GM23338 (cell line): ENCODE data around the gene BCS1L. TPM values are rescaled to one million over a fixed set of nuclear protein-coding genes. Genes with fewer than 3 reads are reported as not detected.

Experiments
- ATAC-seq: fragments of 200-7000 bp; cut with Tn5 transposase; 3 replicates; pipeline ENCODE4 v1.9.1; 2020
- DNase-seq: peaks from one replicate; pipeline ENCODE4 v3.0.0-alpha.2; 2015; ENCODE audit warnings: low spot score
- H2AFZ ChIP-seq: fragments of 200-600 bp; sonication (generic); 2 replicates; pipeline ENCODE4 v1.8.0; 2016; ENCODE audit warnings: antibody characterized with exemption, mild to moderate bottlenecking, moderate library complexity
- H3F3A ChIP-seq: fragments of 200-600 bp; sonication (generic); replicated peaks from 2 replicates; pipeline ENCODE4 v1.8.0; 2017; ENCODE audit warnings: antibody characterized with exemption, mixed run types, low read depth
- H3K27ac ChIP-seq: fragments of 200-600 bp; sonication (generic); 2 replicates; pipeline ENCODE4 v1.6.1; 2016; ENCODE audit warnings: low read depth
- H3K27me3 ChIP-seq: fragments of 200-600 bp; sonication (generic); 2 replicates; pipeline ENCODE4 v1.8.0; 2016; ENCODE audit warnings: mild to moderate bottlenecking, mixed run types, moderate library complexity; ENCODE audit not compliant: insufficient read depth
- H3K36me3 ChIP-seq: fragments of 200-600 bp; sonication (generic); 2 replicates; pipeline ENCODE4 v1.8.0; 2016; ENCODE audit warnings: mild to moderate bottlenecking; ENCODE audit not compliant: insufficient read depth
- H3K4me1 ChIP-seq: fragments of 200-600 bp; sonication (generic); 2 replicates; pipeline ENCODE4 v1.8.0; 2016; ENCODE audit warnings: mild to moderate bottlenecking, moderate library complexity; ENCODE audit not compliant: insufficient read depth
- H3K4me2 ChIP-seq: fragments of 200-600 bp; sonication (generic); 2 replicates; pipeline ENCODE4 v1.7.1; 2017; ENCODE audit warnings: mixed run types
- H3K4me3 ChIP-seq: fragments of 200-600 bp; sonication (generic); 2 replicates; pipeline ENCODE4 v1.6.1; 2016; ENCODE audit warnings: mixed run types
- H3K79me2 ChIP-seq: fragments of 200-600 bp; sonication (generic); replicated peaks from 2 replicates; pipeline ENCODE4 v1.8.0; 2017; ENCODE audit warnings: mild to moderate bottlenecking; ENCODE audit not compliant: insufficient read depth
- H3K9me2 ChIP-seq: fragments of 200-600 bp; sonication (generic); 2 replicates; pipeline ENCODE4 v1.8.0; 2017; ENCODE audit not compliant: insufficient read depth
- H4K20me1 ChIP-seq: fragments of 200-600 bp; sonication (generic); replicated peaks from 2 replicates; pipeline ENCODE4 v1.8.0; 2017; ENCODE audit warnings: mild to moderate bottlenecking; ENCODE audit not compliant: insufficient read depth
- H3K27ac Mint-ChIP-seq: 2 replicates; pipeline ENCODE4 v1.8.0; 2020; ENCODE audit warnings: inconsistent platforms, mild to moderate bottlenecking, moderate library complexity, mixed read lengths
- H3K27me3 Mint-ChIP-seq: 3 replicates; pipeline ENCODE4 v1.8.0; 2022; ENCODE audit warnings: low read depth, mild to moderate bottlenecking, moderate library complexity, mixed read lengths, inconsistent platforms; ENCODE audit not compliant: insufficient read depth, poor library complexity
- H3K36me3 Mint-ChIP-seq: 3 replicates; pipeline ENCODE4 v1.8.0; 2021; ENCODE audit warnings: low read depth, mild to moderate bottlenecking, inconsistent platforms, moderate library complexity, mixed read lengths
- H3K4me1 Mint-ChIP-seq: 3 replicates; pipeline ENCODE4 v1.8.0; 2020; ENCODE audit warnings: mild to moderate bottlenecking, inconsistent platforms, mixed read lengths
- H3K4me3 Mint-ChIP-seq: 3 replicates; pipeline ENCODE4 v1.8.0; 2021; ENCODE audit warnings: moderate library complexity, mild to moderate bottlenecking, inconsistent platforms, mixed read lengths
- H3K9me3 Mint-ChIP-seq: 3 replicates; pipeline ENCODE4 v1.8.0; 2020; ENCODE audit warnings: moderate library complexity, mild to moderate bottlenecking, inconsistent platforms, mixed read lengths
- CREB1 ChIP-seq: fragments of 250-450 bp; sonication (Bioruptor Pico); IDR thresholded peaks from 2 replicates; pipeline ENCODE4 v1.5.0; 2020; ENCODE audit warnings: low read depth, mild to moderate bottlenecking, moderate library complexity
- CTCF ChIP-seq, 2 experiments: fragments of 200-600 bp in 1 of 2; sonication (generic) in 1 of 2; conservative IDR thresholded peaks; 2 replicates each; pipeline versions ENCODE4 v1.5.1 to v1.6.1; 2016 to 2017; ENCODE audit warnings: antibody characterized with exemption in 2 of 2, low read depth in 2 of 2, mild to moderate bottlenecking in 2 of 2, moderate library complexity in 1 of 2
- ETS1 ChIP-seq: IDR thresholded peaks from 2 replicates; pipeline ENCODE4 v1.6.1; 2016; ENCODE audit warnings: antibody characterized with exemption
- EZH2 ChIP-seq: fragments of 200-600 bp; sonication (generic); IDR thresholded peaks from one replicate; pipeline ENCODE4 v1.8.0; 2017; ENCODE audit warnings: antibody characterized with exemption, mild to moderate bottlenecking, low read depth; ENCODE audit not compliant: unreplicated experiment
- EZH2phosphoT487 ChIP-seq: fragments of 200-600 bp; sonication (generic); IDR thresholded peaks from one replicate; pipeline ENCODE4 v1.8.1; 2018; ENCODE audit warnings: antibody characterized with exemption; ENCODE audit not compliant: unreplicated experiment
- REST ChIP-seq: IDR thresholded peaks from one replicate; pipeline ENCODE4 v1.6.1; 2018; ENCODE audit warnings: antibody characterized with exemption; ENCODE audit not compliant: unreplicated experiment
- ZNF114 ChIP-seq: fragments of 250-450 bp; sonication (Bioruptor Pico); IDR thresholded peaks from 2 replicates; pipeline ENCODE4 v1.5.0; 2020; ENCODE audit warnings: mild to moderate bottlenecking, moderate library complexity
- ZNF331 ChIP-seq: fragments of 250-450 bp; sonication (Bioruptor Pico); IDR thresholded peaks from 2 replicates; pipeline ENCODE4 v1.5.0; 2020; ENCODE audit warnings: low read depth, mild to moderate bottlenecking, moderate library complexity
- ZNF462 ChIP-seq: fragments of 250-450 bp; sonication (Bioruptor Pico); IDR thresholded peaks from 2 replicates; pipeline ENCODE4 v1.5.0; 2020; ENCODE audit warnings: mild to moderate bottlenecking, moderate library complexity
- polyA plus RNA-seq: library from polyadenylated mRNA; unstranded; fragments of >200 nt; fragmentation: Nextera tagmentation; extraction: Ambion mirVana; gene quantifications from 2 replicates; pipeline ENCODE4 v1.2.1, GENCODE V29; 2016
- total RNA-seq: library from RNA; depleted of rRNA; stranded (reverse); fragments of >200 nt; shearing (Covaris generic); gene quantifications from 2 replicates; pipeline ENCODE4 v1.2.3, GENCODE V29; 2014

BCS1L gene
- total and polyA plus RNA-seq, 2 experiments from 2014 or later = 16.9 to 31.6 TPM

- Mint-ChIP-seq H3K36me3 (peaks cover 63% of the 10 kb centered on the region), H3K4me1 (peaks cover 8% of the 10 kb centered on the region), H3K4me3 (no peak overlapping the region), H3K9me3 (no peaks in the 10 kb centered on the region), H3K27ac (no peak overlapping the region), H3K27me3 (peaks cover 2% of the 10 kb centered on the region)
- Histone ChIP-seq H3K79me2 (peaks cover 11% of the 10 kb centered on the region), H3K27me3 (no peaks in the 10 kb centered on the region), H3K4me2 (no peak overlapping the region), H2AFZ (no peak overlapping the region), H3K4me3 (no peak overlapping the region), H3F3A (0 out of 2 replicates have a peak, but pooled peaks cover 8% of the 10 kb centered on the region), H4K20me1 (peaks cover 16% of the 10 kb centered on the region), H3K9me2 (no peaks in the 10 kb centered on the region), H3K4me1 (peaks cover 5% of the 10 kb centered on the region), H3K36me3 (peaks cover 24% of the 10 kb centered on the region), H3K27ac (no peak overlapping the region)
- ATAC-seq = no peak
- no peak for DNase-seq
- no peak for TF ChIP-seq CREB1 (CRISPR knock-in tag)
- TF ChIP-seq ZNF114 (CRISPR knock-in tag) = no peak
- TF ChIP-seq ZNF462 (CRISPR knock-in tag) = no peak
- no peak for TF ChIP-seq ETS1
- TF ChIP-seq EZH2phosphoT487 = no peak
- TF ChIP-seq CTCF (conservative IDR thresholded peaks at IDR 0.05; ENCODE audit: low read depth in 2 of 2) = no peak
- TF ChIP-seq ZNF331 (CRISPR knock-in tag) = no peak
- TF ChIP-seq REST = no peak
- no peak for TF ChIP-seq EZH2
These were observed 2.9 kb downstream of the BCS1L start for GRCh38 chr2:218662377-218662776.
